Activated CD8-positive, alpha-beta T cell treated with anti-CD3 and anti-CD28 coated beads for 36 hours (primary cell): Measurements from ENCODE around the gene MRTFB. TPM values are rescaled to one million over a fixed set of nuclear protein-coding genes. Genes with fewer than 3 reads are reported as not detected.
"Not testable (repeated sequence)": the region's sequence is repeated elsewhere in the genome, so short reads cannot be mapped to it uniquely, and the experiment has no call there.

Experiments used
- ATAC-seq: fragments of 200-7000 bp; cut with Tn5 transposase; one replicate; pipeline ENCODE4 v1.10.0; 2021; ENCODE audit warnings: mild to moderate bottlenecking, moderate library complexity
- CTCF ChIA-PET: fragments of 350-600 bp; sonication (Branson Sonifier 250); formaldehyde crosslinking; loops from one replicate; lab custom pipeline; 2021; ENCODE audit warnings: antibody characterized with exemption; lab: Charles Lee
- POLR2A ChIA-PET: fragments of 350-600 bp; sonication (Branson Sonifier 250); formaldehyde crosslinking; loops from one replicate; lab custom pipeline; 2021; ENCODE audit warnings: antibody characterized with exemption; lab: Charles Lee
- DNase-seq: peaks from one replicate; pipeline ENCODE4 v3.0.0-alpha.2; 2020
- H3K27ac Mint-ChIP-seq: one replicate; pipeline ENCODE4 v1.8.0; 2021; ENCODE audit warnings: mild to moderate bottlenecking, mixed read lengths
- H3K27me3 Mint-ChIP-seq: one replicate; pipeline ENCODE4 v1.8.0; 2021; ENCODE audit warnings: mixed read lengths
- H3K36me3 Mint-ChIP-seq: one replicate; pipeline ENCODE4 v1.8.0; 2021; ENCODE audit warnings: low read depth, mixed read lengths
- H3K4me1 Mint-ChIP-seq: one replicate; pipeline ENCODE4 v1.8.0; 2021; ENCODE audit warnings: low read depth, mixed read lengths
- H3K4me3 Mint-ChIP-seq: one replicate; pipeline ENCODE4 v1.8.0; 2021; ENCODE audit warnings: mild to moderate bottlenecking, moderate library complexity, mixed read lengths
- H3K9me3 Mint-ChIP-seq: one replicate; pipeline ENCODE4 v1.8.0; 2021; ENCODE audit warnings: mixed read lengths
- intact Hi-C: fragments of 100-400 bp; cut with micrococcal nuclease; formaldehyde crosslinking; loops from one replicate; pipeline ENCODE4 v1.10.0; 2022
- total RNA-seq, 2 experiments: library from RNA; stranded (reverse); gene quantifications; one replicate each; pipeline ENCODE4 v1.2.3, GENCODE V29; 2021
- TF ChIP-seq, protein P1 (sequence below): fragments of 200-600 bp; IDR thresholded peaks from one replicate; pipeline ENCODE4 v1.8.0; 2022; ENCODE audit warnings: antibody characterized with exemption, mild to moderate bottlenecking

MRTFB gene
- total RNA-seq, 2 experiments from 2014 or later = 10.3 to 12.0 TPM

DNA sequence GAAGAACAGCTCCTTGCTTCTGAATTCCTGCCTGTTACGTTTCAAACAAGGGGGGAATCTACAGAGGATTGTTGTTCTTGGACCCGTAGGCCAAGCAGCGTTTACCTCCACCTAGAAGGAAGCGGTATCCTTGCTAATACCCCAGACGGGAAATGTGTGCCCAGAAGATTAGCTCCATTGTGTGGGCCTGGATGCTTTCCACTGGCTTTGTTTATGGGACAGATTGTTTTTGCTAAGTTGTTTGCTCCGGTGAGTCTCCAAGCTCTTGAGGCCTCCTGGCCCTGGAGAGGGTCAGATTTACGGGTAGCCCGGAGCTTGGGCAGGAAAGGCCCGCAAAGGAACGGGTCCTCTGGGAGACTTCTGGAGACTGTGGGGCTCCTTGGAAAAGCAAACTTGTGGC is 28.4 kb upstream of the MRTFB start:
- ChIA-PET CTCF (no interaction called here), POLR2A (no interaction called here)
- H3K27ac Mint-ChIP-seq = no peak overlapping the region
- H3K4me1 Mint-ChIP-seq = peaks cover 3% of the 10 kb centered on the region
- intact Hi-C loops = no loop called here
- H3K36me3 Mint-ChIP-seq = no peaks in the 10 kb centered on the region
- H3K9me3 Mint-ChIP-seq = peaks cover 3% of the 10 kb centered on the region
- ATAC-seq (no peak), DNase-seq (no peak)
- no peak overlapping the region for H3K4me3 Mint-ChIP-seq
- H3K27me3 Mint-ChIP-seq = peaks cover 2% of the 10 kb centered on the region
- TF ChIP-seq, protein P1, sequence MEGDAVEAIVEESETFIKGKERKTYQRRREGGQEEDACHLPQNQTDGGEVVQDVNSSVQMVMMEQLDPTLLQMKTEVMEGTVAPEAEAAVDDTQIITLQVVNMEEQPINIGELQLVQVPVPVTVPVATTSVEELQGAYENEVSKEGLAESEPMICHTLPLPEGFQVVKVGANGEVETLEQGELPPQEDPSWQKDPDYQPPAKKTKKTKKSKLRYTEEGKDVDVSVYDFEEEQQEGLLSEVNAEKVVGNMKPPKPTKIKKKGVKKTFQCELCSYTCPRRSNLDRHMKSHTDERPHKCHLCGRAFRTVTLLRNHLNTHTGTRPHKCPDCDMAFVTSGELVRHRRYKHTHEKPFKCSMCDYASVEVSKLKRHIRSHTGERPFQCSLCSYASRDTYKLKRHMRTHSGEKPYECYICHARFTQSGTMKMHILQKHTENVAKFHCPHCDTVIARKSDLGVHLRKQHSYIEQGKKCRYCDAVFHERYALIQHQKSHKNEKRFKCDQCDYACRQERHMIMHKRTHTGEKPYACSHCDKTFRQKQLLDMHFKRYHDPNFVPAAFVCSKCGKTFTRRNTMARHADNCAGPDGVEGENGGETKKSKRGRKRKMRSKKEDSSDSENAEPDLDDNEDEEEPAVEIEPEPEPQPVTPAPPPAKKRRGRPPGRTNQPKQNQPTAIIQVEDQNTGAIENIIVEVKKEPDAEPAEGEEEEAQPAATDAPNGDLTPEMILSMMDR = no peak

DNA sequence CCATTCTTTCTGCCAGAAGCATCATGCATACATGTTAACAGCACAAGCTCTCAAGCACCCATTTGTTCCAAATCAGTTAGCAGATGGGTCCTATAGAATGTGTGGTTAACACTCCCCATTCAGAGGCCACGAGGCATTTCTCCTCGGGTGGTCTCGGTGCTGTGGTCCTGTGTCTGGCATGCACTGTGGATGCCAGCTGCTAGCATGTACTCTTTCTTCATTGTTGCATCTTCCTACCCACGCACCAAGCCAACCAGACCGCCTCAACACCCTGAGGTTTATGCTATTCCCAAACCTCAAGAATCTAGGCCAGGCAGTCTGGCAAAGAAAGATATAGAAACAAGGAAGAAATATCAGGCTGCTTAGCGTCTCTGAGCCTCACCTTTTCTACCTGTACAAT is 27.8 kb upstream of the MRTFB start:
- TF ChIP-seq, protein P1 = no peak
- Mint-ChIP-seq H3K4me3 (no peak overlapping the region), H3K27me3 (peaks cover 5% of the 10 kb centered on the region), H3K4me1 (peaks cover 3% of the 10 kb centered on the region), H3K27ac (no peak overlapping the region), H3K36me3 (no peaks in the 10 kb centered on the region), H3K9me3 (peaks cover 3% of the 10 kb centered on the region)
- intact Hi-C loops = no loop called here
- ATAC-seq (no peak), DNase-seq (no peak)
- CTCF ChIA-PET = no interaction called here
- POLR2A ChIA-PET = no interaction called here

DNA sequence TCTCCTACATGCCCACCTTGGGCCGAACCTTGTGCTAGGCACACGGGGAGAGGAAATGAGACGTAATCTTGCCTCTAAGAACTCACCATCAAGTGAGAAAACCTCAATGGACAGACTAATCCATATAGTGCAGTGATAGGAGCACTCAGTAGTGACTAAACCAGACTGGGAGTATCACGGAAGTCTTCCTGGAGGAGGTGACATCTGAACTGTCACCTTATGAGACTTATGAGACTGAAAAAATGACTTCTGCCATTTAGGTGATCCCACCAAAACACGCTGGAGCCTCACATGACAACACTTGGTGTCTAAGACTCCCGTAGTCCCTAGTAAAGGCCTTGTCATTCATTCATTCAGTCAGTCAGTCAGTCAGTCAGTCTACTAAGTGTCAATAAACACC is 27.3 kb upstream of the MRTFB start:
- Mint-ChIP-seq H3K4me3 (no peak overlapping the region), H3K27me3 (peaks cover 5% of the 10 kb centered on the region), H3K36me3 (no peaks in the 10 kb centered on the region), H3K27ac (no peak overlapping the region), H3K4me1 (peaks cover 3% of the 10 kb centered on the region), H3K9me3 (peaks cover 3% of the 10 kb centered on the region)
- ChIA-PET POLR2A (no interaction called here), CTCF (no interaction called here)
- ATAC-seq = no peak
- no peak for DNase-seq
- intact Hi-C loops = no loop called here
- TF ChIP-seq, protein P1 = no peak

DNA sequence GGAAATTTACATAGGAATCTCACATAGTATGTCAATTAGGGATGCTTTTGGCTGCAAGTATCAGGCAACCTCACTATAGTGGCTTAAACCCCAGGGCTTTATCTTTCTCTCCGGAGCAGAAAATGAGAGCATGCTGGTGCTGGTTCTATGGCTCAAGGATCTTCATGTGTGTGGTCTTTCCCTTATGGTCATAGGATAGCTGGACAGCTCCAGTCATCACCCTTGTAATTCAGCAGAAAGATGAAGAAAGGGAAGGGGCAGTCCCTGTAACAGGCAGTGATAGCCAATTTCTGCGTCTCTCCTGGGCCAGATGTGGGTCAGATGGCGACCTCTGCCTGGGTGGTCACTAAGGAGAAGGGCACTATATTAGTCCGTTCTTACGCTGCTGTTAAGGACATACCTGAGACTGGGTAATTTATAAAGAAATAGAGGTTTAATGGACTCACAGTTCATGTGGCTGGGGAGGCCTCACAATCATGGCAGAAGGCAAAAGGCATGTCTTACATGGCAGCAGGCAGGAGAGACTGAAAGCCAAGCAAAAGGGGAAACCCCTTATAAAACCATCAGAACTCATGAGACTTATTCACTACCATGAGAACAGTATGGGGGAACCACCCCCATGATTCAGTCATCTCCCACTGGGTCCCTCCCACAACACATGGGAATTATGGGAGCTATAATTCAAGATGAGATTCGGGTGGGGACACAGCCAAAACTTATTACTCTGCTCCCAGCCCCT is 23.8 kb upstream of the MRTFB start:
- H3K4me1 Mint-ChIP-seq, CTCF ChIA-PET, H3K27ac Mint-ChIP-seq, ATAC-seq, intact Hi-C loops, DNase-seq, POLR2A ChIA-PET, H3K4me3 Mint-ChIP-seq, H3K36me3 Mint-ChIP-seq, H3K9me3 Mint-ChIP-seq, H3K27me3 Mint-ChIP-seq: not testable (repeated sequence)

DNA sequence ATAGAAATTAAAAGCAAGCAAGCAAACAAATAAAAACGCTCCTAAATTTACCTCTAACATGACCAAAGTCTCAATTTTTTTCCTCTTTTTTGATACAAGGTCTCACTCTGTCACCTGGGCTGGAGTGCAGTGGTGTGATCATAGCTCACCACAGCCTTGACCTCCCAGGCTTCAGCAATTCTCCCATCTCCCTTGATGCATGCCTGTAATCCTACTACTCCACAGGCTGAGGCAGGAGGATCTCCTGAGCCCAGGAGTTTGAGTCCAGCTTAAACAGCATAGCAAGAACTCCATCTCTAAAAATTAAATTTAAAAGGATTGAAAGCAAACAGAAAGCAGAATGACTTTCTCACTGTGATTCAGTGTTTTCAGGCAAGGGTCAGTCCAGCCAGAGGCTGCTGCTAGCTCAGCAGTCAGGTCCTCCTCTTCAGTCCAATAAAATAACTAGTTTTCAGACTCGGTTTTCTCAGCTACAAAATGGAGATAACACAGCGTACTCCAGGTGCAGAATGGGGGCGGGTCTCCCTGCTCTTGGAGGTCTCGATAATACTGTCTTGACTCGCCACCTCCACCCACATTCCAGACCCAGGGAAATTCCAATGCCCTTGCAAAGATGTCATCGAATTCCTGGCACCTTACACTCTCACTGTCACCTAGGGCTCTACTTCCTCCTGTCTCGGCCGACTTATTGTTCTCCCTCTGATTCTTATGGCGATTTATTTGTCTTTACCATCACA is 20.7 kb upstream of the MRTFB start:
- no peak overlapping the region for H3K27ac Mint-ChIP-seq
- POLR2A ChIA-PET = no interaction called here
- intact Hi-C loops = no loop called here
- CTCF ChIA-PET = no interaction called here
- no peaks in the 10 kb centered on the region for H3K36me3 Mint-ChIP-seq
- no peaks in the 10 kb centered on the region for H3K4me1 Mint-ChIP-seq
- TF ChIP-seq, protein P1 = no peak
- H3K4me3 Mint-ChIP-seq = no peak overlapping the region
- ATAC-seq (no peak), DNase-seq (no peak)
- no peaks in the 10 kb centered on the region for H3K9me3 Mint-ChIP-seq
- H3K27me3 Mint-ChIP-seq = peaks cover 10% of the 10 kb centered on the region
